C4-2B (cell line): Measurements from ENCODE around the gene MAGEC3.
A peak's percentile ranks its signal among the peaks of the same experiment; 100 is the strongest.
"Not testable (repeated sequence)": the region's sequence is repeated elsewhere in the genome, so short reads cannot be mapped to it uniquely, and the experiment has no call there.

Experiments
- H3K27ac ChIP-seq: fragments of 450-650 bp; 2 replicates; pipeline ENCODE4 v1.5.1; 2017
- CTCF ChIP-seq: fragments of 450-650 bp; conservative IDR thresholded peaks from 2 replicates; pipeline ENCODE4 v1.5.1; 2017; ENCODE audit warnings: mild to moderate bottlenecking
- ZFX ChIP-seq: fragments of 450-650 bp; IDR thresholded peaks from 2 replicates; pipeline ENCODE4 v1.6.1; 2017

The MAGEC3 gene

GRCh38 chrX:141857479-141857878 is 19.4 kb downstream of the MAGEC3 start:
- H3K27ac ChIP-seq, result no peak overlapping the region
- no peak for TF ChIP-seq ZFX
- TF ChIP-seq CTCF, result no peak

GRCh38 chrX:141879616-141880015 is 41.5 kb downstream of the MAGEC3 start:
- no peak overlapping the region for H3K27ac ChIP-seq
- TF ChIP-seq ZFX (no peak), CTCF (peak; percentile 9; the same call in 1 of the 2 replicates)

- H3K27ac ChIP-seq, result not testable (repeated sequence)
Measured at GRCh38 chrX:141888811-141889210, 50.7 kb downstream of the MAGEC3 start.

- TF ChIP-seq CTCF (no peak), ZFX (no peak)
- H3K27ac ChIP-seq, result no peak overlapping the region
Measured at GRCh38 chrX:141894733-141895132, 56.6 kb downstream of the MAGEC3 start.

- TF ChIP-seq CTCF (no peak), ZFX (no peak)
Measured at GRCh38 chrX:141897690-141898089, 59.6 kb downstream of the MAGEC3 start.

GRCh38 chrX:141902366-141902765 is 64.2 kb downstream of the MAGEC3 start:
- TF ChIP-seq ZFX (no peak), CTCF (no peak)

More at GRCh38 chrX:141897690-141898089, 59.6 kb downstream of the MAGEC3 start:
- H3K27ac ChIP-seq, result no peak overlapping the region

GRCh38 chrX:141903400-141904155 is 65.5 kb downstream of the MAGEC3 start, which contains the start of gene MAGEC1:
MAGEC1 (plus strand) TSS chrX:141903894; CDS start chrX:141905073, 1,179 bp downstream.
- H3K27ac ChIP-seq, result no peak within 1 kb of the TSS; the same call in 1 of the 2 replicates
- TF ChIP-seq ZFX (no peak), CTCF (no peak)

More at GRCh38 chrX:141902366-141902765, 64.2 kb downstream of the MAGEC3 start:
- H3K27ac ChIP-seq, result no peak overlapping the region; the same call in 1 of the 2 replicates

- no peak overlapping the region for H3K27ac ChIP-seq
Measured at GRCh38 chrX:141904262-141904661, 66.1 kb downstream of the MAGEC3 start.

More at GRCh38 chrX:141904262-141904661, 66.1 kb downstream of the MAGEC3 start:
- no peak for TF ChIP-seq CTCF
- TF ChIP-seq ZFX, result no peak
